ENCODE measurements around the gene BCKDHA.
"Not testable (repeated sequence)": the region's sequence is repeated elsewhere in the genome, so short reads cannot be mapped to it uniquely, and the experiment has no call there.

- TF ChIP-seq CTCF, POLR2A (IDR thresholded peaks at IDR 0.05): not testable (repeated sequence)
Observed at GRCh38 chr19:41408846-41409245, 11.2 kb downstream of the BCKDHA start.
